Tibial artery (tissue), 4 donors: ENCODE measurements around the gene NR2F1.

Experiments used
- DNase-seq, 2 donors: peaks; one replicate each; pipeline ENCODE4 v3.0.0-alpha.2; 2019
- H3K27ac ChIP-seq, 2 donors: fragments of 200-600 bp; sonication (generic) in 1 of 2; 1 replicate in 1 of 2; 2 replicates in 1 of 2; pipeline ENCODE4 v1.5.1; 2018 to 2019; ENCODE audit warnings: mild to moderate bottlenecking in 1 of 2
- H3K27me3 ChIP-seq, 2 donors: fragments of 200-600 bp; sonication (generic) in 1 of 2; one replicate each; pipeline versions ENCODE4 v1.5.1 to v1.6.0; 2016 to 2019
- H3K36me3 ChIP-seq, 3 donors: fragments of 200-600 bp; sonication (generic) in 2 of 3; one replicate each; pipeline ENCODE4 v1.5.1; 2016 to 2019; ENCODE audit warnings: mild to moderate bottlenecking in 2 of 3
- H3K4me1 ChIP-seq, 4 donors: fragments of 200-600 bp; sonication (generic) in 2 of 4; 1 replicate in 3 of 4; 2 replicates in 1 of 4; pipeline ENCODE4 v1.5.1; 2016 to 2019
- H3K4me3 ChIP-seq, 2 donors: fragments of 200-600 bp; sonication (generic) in 1 of 2; 1 replicate in 1 of 2; 2 replicates in 1 of 2; pipeline ENCODE4 v1.5.1; 2018 to 2019; ENCODE audit warnings: mild to moderate bottlenecking in 2 of 2
- H3K9me3 ChIP-seq, 3 donors: fragments of 200-600 bp; sonication (generic) in 1 of 3; one replicate each; pipeline ENCODE4 v1.5.1; 2016 to 2019
- intact Hi-C: fragments of 100-400 bp; cut with DNase I; formaldehyde crosslinking; loops from one replicate; pipeline ENCODE4 v1.15.0; 2023; ENCODE audit warnings: low total_unique reads
- TF ChIP-seq, protein P1 (sequence below), 2 experiments: fragments of 200-600 bp in 1 of 2; fragments of 450-650 bp in 1 of 2; IDR thresholded peaks; one replicate each; pipeline ENCODE4 v1.5.1; 2017 to 2019; ENCODE audit warnings: antibody characterized with exemption in 2 of 2, mild to moderate bottlenecking in 1 of 2, moderate library complexity in 1 of 2

Gene NR2F1

DNA sequence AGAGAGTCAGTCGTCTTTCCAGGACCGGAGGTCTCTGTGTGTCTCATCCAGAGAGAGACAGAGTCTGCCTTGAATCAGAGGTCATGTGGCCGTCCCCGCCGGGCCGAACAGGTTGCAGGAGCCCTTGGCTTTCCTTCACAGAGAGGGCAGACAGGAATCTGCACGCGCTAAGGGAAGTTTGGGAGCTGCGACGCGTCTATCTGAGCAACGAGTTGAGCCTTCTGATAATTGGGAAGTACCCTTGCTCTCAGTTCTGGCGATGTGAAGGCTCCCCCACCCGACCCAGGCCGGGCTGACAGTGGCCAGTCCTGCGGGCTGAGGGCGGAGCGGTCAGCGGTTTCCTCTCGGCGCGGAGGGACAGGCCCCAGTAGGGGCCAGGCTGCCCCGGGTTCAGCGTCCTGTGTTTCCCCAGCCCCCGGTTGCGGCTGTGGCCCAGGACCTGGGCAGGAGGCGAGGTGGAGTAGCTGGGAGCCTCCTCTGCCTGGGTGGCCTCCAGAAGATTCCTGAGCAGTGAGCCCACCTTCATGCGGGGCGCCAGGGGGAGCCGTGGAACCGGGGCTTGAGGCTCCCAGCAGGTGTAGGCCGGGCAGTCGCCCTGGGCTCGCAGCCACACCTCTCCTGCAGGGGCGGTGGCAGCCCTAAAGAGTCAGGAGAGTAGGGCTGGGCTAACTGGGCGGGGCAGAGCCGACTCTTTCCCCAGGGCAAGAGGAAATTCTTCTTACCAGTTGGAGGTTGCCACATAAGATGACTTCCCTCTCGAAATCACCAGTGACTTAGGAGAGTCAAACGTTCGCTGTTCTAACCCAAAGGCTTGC is 13.9 kb downstream of the NR2F1 start:
- DNase-seq: no peak
- Histone ChIP-seq H3K27me3 (peaks cover 0 to 50% of the 10 kb centered on the region in 2 donors), H3K9me3 (no peaks in the 10 kb centered on the region), H3K36me3 (no peaks in the 10 kb centered on the region), H3K4me3 (no peak overlapping the region), H3K4me1 (no peaks in the 10 kb centered on the region), H3K27ac (no peak overlapping the region)
- TF ChIP-seq, protein P1, sequence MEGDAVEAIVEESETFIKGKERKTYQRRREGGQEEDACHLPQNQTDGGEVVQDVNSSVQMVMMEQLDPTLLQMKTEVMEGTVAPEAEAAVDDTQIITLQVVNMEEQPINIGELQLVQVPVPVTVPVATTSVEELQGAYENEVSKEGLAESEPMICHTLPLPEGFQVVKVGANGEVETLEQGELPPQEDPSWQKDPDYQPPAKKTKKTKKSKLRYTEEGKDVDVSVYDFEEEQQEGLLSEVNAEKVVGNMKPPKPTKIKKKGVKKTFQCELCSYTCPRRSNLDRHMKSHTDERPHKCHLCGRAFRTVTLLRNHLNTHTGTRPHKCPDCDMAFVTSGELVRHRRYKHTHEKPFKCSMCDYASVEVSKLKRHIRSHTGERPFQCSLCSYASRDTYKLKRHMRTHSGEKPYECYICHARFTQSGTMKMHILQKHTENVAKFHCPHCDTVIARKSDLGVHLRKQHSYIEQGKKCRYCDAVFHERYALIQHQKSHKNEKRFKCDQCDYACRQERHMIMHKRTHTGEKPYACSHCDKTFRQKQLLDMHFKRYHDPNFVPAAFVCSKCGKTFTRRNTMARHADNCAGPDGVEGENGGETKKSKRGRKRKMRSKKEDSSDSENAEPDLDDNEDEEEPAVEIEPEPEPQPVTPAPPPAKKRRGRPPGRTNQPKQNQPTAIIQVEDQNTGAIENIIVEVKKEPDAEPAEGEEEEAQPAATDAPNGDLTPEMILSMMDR (IDR thresholded peaks at IDR 0.05): no peak
- intact Hi-C loops: no loop called here

DNA sequence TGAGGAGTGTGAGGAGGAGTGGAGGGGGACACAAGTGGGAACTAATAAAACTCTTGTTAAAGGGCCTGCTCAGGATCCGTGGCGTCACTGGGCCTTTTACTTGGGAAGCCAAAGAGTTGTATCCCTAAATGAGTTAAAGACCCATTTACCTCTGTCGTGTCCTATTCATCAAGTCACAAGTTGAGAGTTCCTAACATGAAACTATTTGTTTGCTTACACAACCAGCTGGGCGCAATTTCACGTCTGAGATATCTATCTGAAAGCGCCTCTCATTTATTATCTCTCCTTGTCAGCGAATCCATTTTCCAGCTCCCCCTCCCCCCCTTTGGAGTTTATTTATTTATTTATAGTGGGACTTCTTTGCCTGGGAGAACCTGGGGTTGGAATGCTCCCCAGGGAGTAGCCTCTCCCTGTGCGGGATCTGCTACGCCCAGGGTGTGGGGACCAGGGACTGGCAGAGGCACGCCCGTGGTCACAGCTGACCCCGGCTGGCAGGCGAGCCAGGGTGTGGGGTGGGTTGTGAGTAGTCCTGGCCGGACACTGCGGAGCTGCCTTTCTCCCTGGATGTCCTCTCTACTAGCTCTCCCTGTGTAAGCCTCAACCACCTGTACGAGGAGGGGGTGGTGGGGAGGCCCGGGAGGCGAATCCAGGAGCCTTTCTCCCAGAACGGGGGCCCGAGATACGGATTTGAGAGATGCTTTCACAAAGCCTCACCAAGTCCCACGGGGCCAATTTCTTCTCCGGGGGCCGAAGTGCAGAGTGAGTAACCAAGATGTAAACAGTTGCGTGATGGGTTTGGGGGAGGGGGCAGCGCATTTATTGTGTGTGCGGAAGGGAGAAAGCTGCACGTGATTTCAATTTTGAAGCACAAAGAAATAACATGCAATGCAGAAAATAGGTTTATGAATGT is 15.3 kb downstream of the NR2F1 start:
- DNase-seq: no peak
- TF ChIP-seq, protein P1 (IDR thresholded peaks at IDR 0.05): no peak
- no peaks in the 10 kb centered on the region for H3K9me3 ChIP-seq
- no peaks in the 10 kb centered on the region for H3K36me3 ChIP-seq
- no peaks in the 10 kb centered on the region for H3K4me1 ChIP-seq
- no peak overlapping the region for H3K4me3 ChIP-seq
- no peak overlapping the region for H3K27ac ChIP-seq
- peaks cover 0 to 63% of the 10 kb centered on the region in 2 donors for H3K27me3 ChIP-seq
- intact Hi-C loops: no loop called here

DNA sequence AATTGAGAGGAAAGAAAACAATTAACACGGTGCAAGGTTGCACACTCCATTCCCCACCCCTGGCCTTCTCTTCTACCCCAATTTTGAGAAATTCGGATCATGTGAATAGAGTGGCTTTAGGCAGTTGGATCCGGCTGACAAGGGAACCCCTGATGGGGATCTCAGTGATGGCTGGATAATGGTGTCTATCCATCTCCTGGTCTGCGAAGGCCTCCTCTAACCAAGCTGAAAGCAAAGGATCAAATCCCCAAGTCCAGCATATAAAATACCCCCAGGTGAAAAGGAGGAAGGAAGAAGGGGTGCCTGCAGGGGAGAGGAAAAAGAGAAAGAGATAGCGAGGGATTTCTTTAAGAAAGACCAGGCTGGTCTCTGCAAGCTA is 16.0 kb downstream of the NR2F1 start:
- H3K27me3 ChIP-seq: peaks cover 0 to 70% of the 10 kb centered on the region in 2 donors
- DNase-seq: no peak
- no peaks in the 10 kb centered on the region for H3K36me3 ChIP-seq
- no peaks in the 10 kb centered on the region for H3K9me3 ChIP-seq
- intact Hi-C loops: no loop called here
- peaks cover 0 to 2% (median under 1%) of the 10 kb centered on the region in 4 donors for H3K4me1 ChIP-seq
- no peak overlapping the region for H3K27ac ChIP-seq
- TF ChIP-seq, protein P1 (IDR thresholded peaks at IDR 0.05): no peak
- no peak overlapping the region for H3K4me3 ChIP-seq

DNA sequence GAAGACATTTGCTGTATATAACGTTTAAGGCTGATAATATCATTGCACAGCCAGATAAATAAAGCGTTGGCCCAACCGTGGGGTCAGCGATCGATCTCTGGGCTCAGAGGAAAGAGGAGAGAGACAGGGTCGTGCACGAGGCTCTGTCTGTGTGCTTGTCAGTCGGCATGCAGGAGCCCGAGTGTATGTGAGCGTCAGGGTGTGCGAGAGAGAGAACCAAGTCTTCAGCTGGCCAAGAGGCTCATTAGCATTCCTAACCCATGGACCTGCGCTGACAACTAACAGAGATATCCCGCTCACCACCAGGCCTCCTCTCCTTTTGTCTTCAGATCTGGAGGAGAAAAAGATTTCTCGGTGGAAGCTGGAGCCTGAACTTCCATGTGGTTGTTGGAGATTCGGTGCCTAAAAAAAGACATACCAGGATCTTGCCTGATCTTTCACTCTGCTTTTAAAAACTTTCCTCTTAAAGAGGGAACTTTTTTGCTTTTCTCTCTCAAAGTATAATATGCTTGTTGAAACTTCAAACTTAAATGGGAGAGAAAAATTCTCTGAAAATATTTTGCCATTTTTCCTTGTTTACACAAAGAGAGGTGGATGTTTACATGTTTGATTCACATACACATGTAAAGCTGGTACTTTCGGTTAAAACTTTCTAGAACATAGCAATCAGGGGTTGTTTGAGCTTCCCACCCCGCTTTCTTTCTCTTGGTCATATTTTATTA is 16.5 kb downstream of the NR2F1 start:
- peaks cover 0 to 76% of the 10 kb centered on the region in 2 donors for H3K27me3 ChIP-seq
- DNase-seq: no peak
- intact Hi-C loops: no loop called here

More for the DNA sequence above, 16.5 kb downstream of the NR2F1 start:
- H3K4me3 ChIP-seq: no peak overlapping the region
- TF ChIP-seq, protein P1 (IDR thresholded peaks at IDR 0.05): no peak
- peaks cover 0 to 8% (median 3%) of the 10 kb centered on the region in 4 donors for H3K4me1 ChIP-seq
- no peaks in the 10 kb centered on the region for H3K36me3 ChIP-seq
- H3K27ac ChIP-seq: no peak overlapping the region
- no peaks in the 10 kb centered on the region for H3K9me3 ChIP-seq
